ENCODE measurements around the gene GINS1.
"Not testable (repeated sequence)": the region's sequence is repeated elsewhere in the genome, so short reads cannot be mapped to it uniquely, and the experiment has no call there.

The GINS1 gene

DNA sequence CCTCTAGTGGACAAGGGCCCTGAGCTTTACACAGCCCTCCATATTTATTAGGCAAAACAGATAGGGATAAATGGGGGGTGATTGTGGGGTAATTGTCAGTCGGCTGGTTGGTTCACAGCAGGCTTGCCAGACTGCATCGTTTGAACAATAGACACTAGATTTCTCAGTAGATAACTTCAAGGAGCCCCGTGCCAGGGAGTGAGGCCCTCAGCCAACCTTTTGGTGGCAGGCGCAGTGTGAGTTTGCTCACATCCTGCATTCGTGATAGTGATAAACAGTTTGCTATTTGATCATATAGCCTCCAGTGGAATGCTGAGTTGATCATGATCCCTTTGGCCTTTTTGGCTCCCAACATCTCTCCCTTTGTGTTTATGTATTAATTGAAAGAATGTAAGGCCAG is 13.2 kb upstream of the GINS1 start:
- H3K27me3 ChIP-seq = no peaks in the 10 kb centered on the region
- no peak overlapping the region for H3K27ac ChIP-seq
- no peaks in the 10 kb centered on the region for H3K36me3 ChIP-seq
- peaks cover 5 to 26% (median 16%) of the 10 kb centered on the region in 10 experiments for H3K4me1 ChIP-seq
- H3K9ac ChIP-seq = no peak overlapping the region
- no peaks in the 10 kb centered on the region for H3K9me3 ChIP-seq (replicated peaks in 1 of 11)
- TF ChIP-seq Cebpa-rat (IDR thresholded peaks at IDR 0.05) = no peak
- H3K4me3 ChIP-seq = no peak overlapping the region
- H3K4me2 ChIP-seq = no peak overlapping the region
- peaks cover 0 to 11% (median 4%) of the 10 kb centered on the region in 11 experiments; a peak in 9 of 22 replicates for H4K20me1 ChIP-seq

DNA sequence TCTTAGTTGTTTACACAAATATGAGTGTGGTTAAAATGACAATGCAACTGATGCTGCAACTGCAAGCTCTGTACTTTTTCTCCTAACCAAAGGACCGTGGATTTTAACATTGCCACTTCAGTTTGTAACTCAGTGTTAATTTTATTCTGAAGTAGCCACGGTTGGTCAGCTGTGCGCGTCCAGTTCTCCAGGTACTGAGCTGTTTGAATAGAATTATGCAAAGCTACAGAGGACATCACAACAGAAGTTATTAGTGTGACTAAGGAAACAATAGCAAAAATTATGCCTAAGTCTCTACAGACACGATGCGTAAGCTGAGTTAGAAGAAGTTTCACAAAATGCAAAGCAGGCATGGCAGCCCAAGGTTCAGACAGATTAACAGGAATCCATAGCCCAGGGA is 12.5 kb upstream of the GINS1 start:
- Histone ChIP-seq H3K4me3 (no peak overlapping the region), H4K20me1 (peaks cover 0 to 4% (median 0%) of the 10 kb centered on the region in 11 experiments; a peak in 5 of 22 replicates), H3K27me3 (no peaks in the 10 kb centered on the region), H3K27ac (no peak overlapping the region), H3K4me2 (no peak overlapping the region), H3K9ac (no peak overlapping the region), H3K9me3 (replicated peaks in 1 of 11) (no peaks in the 10 kb centered on the region), H3K4me1 (peaks cover 0 to 23% (median 13%) of the 10 kb centered on the region in 10 experiments; a peak in 13 of 20 replicates), H3K36me3 (no peaks in the 10 kb centered on the region)
- no peak for TF ChIP-seq Cebpa-rat (IDR thresholded peaks at IDR 0.05)

DNA sequence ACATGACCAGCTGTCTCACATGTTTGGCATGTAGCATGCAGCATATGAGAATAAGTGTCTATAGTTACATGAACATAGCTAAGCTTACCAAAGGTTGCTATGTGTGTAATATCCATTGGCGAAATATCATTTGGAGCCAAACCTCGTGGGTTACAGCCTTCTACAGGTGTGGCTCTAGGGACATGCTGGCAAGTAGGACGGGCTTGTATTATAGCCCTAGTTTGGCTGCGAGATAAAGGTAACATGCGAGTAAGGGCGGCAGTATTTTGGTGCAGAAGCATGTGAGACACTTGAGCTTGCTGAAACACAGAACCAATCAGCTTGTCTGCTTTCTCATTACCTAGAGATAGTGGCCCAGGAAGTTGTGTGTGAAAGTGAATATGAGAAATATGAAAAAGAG is 10.4 kb upstream of the GINS1 start:
- Histone ChIP-seq H3K36me3 (no peaks in the 10 kb centered on the region), H3K4me1 (peaks cover 0 to 21% (median 3%) of the 10 kb centered on the region in 10 experiments; a peak in 12 of 20 replicates), H3K9me3 (replicated peaks in 1 of 11) (peaks cover 10 to 13% (median 11%) of the 10 kb centered on the region in 11 experiments), H3K4me3 (no peak overlapping the region), H4K20me1 (no peaks in the 10 kb centered on the region), H3K27ac (no peak overlapping the region), H3K9ac (no peak overlapping the region), H3K27me3 (no peaks in the 10 kb centered on the region), H3K4me2 (peak overlapping the region in 3 of 11 experiments; percentile 12 to 39 (median 26); a peak in 3 of 22 replicates)
- TF ChIP-seq Cebpa-rat (IDR thresholded peaks at IDR 0.05) = no peak

DNA sequence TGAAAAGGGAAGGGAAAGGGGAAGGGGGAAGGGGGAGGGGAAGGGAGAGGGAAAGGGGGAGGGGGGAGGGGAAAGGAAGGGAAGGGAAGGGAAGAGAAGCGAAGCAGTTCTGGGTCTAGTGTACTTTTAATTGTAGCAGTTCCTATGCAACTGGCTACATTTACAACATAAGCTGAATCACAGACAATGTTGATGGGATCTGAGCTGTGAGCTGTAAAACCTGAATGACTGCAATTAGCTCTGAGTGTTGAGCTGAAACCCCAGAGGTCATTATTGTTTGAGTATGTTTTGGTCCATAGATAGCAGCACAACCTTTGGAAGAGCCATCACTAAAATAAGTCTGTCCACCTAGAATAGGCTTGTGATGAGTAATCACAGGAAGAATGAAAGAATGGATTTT is 9.7 kb upstream of the GINS1 start:
- Histone ChIP-seq H3K4me2 (peak overlapping the region in 2 of 11 experiments; percentile 29 to 48; a peak in 2 of 22 replicates), H3K27ac (no peak overlapping the region)

DNA sequence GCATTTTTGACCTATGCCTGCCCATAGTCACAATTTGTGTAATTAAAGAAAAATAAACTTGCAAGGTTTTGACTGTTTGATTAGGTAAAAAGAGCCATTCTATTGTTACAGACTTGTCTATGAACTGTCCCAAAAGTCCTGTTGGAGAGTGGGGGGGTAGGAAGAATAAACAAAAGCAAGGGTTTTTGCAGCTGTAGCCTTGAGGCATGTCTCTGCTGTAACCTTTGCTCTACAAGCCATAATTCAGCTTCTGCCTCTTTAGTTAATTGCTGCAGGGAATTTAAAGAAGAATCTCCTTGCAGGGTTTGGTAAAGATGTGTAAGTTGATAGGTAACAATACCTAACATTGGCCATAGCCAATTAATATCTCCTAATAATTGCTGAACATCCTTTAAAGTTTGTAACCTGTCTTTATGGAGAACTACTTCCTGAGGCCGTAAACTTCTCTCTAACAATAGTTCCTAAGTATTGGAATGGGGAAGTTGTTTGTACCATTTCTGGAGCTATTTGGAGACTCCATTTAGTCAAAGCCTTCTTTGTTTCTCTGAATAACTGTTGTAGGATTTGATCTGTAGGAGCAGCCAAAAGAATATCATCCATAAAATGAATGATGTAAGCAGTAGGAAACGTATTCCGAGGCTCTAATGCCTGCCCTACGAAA is 9.0 kb upstream of the GINS1 start:
- Histone ChIP-seq H3K27me3 (no peaks in the 10 kb centered on the region), H3K4me2 (peak overlapping the region in 3 of 11 experiments; percentile 12 to 57 (median 48); a peak in 4 of 22 replicates), H3K4me3 (no peak overlapping the region), H3K27ac (no peak overlapping the region), H3K9ac (no peak overlapping the region), H3K4me1 (peaks cover 0 to 21% (median 2%) of the 10 kb centered on the region in 10 experiments; a peak in 9 of 20 replicates), H3K36me3 (peaks cover 0 to 6% (median 0%) of the 10 kb centered on the region in 11 experiments; a peak in 3 of 22 replicates), H4K20me1 (no peaks in the 10 kb centered on the region), H3K9me3 (replicated peaks in 1 of 11) (peaks cover 24 to 27% (median 25%) of the 10 kb centered on the region in 11 experiments)
- TF ChIP-seq Cebpa-rat (IDR thresholded peaks at IDR 0.05) = no peak

More for the DNA sequence above, 9.7 kb upstream of the GINS1 start:
- peaks cover 0 to 21% (median 2%) of the 10 kb centered on the region in 10 experiments; a peak in 9 of 20 replicates for H3K4me1 ChIP-seq
- peaks cover 0 to 4% (median 0%) of the 10 kb centered on the region in 11 experiments; a peak in 1 of 22 replicates for H3K36me3 ChIP-seq
- H4K20me1 ChIP-seq = no peaks in the 10 kb centered on the region
- peaks cover 17 to 20% (median 18%) of the 10 kb centered on the region in 11 experiments for H3K9me3 ChIP-seq (replicated peaks in 1 of 11)
- no peak for TF ChIP-seq Cebpa-rat (IDR thresholded peaks at IDR 0.05)
- no peak overlapping the region for H3K9ac ChIP-seq
- H3K27me3 ChIP-seq = no peaks in the 10 kb centered on the region
- no peak overlapping the region for H3K4me3 ChIP-seq

DNA sequence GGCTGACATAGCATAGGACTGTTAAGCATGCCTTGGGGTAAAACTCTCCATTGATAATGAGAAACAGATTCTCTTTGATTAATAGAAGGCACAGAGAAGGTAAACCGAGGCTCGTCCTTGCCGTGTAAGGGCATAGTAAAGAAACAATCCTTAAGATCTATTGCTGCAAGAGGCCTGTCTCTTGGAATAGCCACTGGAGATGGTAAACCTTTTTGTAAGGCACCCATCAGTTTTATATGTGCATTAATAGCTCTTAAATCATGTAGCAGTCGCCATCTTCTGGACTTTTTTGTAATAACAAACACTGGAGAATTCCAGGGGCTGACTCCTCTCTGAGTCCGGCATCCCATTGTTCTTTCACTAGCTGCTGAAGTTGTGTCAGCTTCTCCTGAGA is 8.4 kb upstream of the GINS1 start:
- Histone ChIP-seq H3K4me1 (peaks cover 0 to 21% (median 2%) of the 10 kb centered on the region in 10 experiments; a peak in 9 of 20 replicates), H3K27me3 (no peaks in the 10 kb centered on the region), H3K4me3 (no peak overlapping the region), H3K9ac (no peak overlapping the region), H3K36me3 (peaks cover 0 to 6% (median 0%) of the 10 kb centered on the region in 11 experiments; a peak in 3 of 22 replicates), H3K4me2 (peak overlapping the region in 2 of 11 experiments; percentile 48 to 57; a peak in 4 of 22 replicates), H3K9me3 (replicated peaks in 1 of 11) (peaks cover 29 to 32% (median 30%) of the 10 kb centered on the region in 11 experiments), H3K27ac (no peak overlapping the region), H4K20me1 (no peaks in the 10 kb centered on the region)
- no peak for TF ChIP-seq Cebpa-rat (IDR thresholded peaks at IDR 0.05)

DNA sequence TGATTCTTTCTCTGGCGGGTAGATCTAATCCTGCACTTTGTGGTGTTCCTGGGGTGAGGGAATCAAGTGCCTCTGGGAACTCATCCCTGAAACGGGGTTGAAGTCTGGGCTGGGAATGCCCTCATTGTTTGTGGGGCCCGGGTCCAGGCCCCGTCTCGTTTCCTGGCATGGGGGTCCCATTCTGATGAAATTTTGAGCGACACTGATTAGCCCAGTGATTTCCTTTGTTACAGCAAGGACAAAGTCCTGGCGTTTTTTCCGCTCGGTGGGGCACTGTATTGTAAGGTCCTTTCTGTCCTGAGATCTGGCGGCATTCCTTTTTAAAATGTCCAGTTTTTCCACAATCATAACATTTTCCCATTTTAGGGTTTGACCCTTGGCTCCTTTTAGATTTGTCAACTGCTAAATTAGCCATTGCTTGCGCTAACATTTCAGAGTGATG is 7.2 kb upstream of the GINS1 start:
- H3K4me3 ChIP-seq, H3K4me2 ChIP-seq, H4K20me1 ChIP-seq, H3K27ac ChIP-seq, H3K9ac ChIP-seq, H3K27me3 ChIP-seq, H3K36me3 ChIP-seq: not testable (repeated sequence)
- Histone ChIP-seq H3K4me1 (peaks cover 0 to 21% (median 2%) of the 10 kb centered on the region in 10 experiments; a peak in 9 of 20 replicates), H3K9me3 (replicated peaks in 1 of 11) (peaks cover 36 to 44% (median 42%) of the 10 kb centered on the region in 11 experiments)

DNA sequence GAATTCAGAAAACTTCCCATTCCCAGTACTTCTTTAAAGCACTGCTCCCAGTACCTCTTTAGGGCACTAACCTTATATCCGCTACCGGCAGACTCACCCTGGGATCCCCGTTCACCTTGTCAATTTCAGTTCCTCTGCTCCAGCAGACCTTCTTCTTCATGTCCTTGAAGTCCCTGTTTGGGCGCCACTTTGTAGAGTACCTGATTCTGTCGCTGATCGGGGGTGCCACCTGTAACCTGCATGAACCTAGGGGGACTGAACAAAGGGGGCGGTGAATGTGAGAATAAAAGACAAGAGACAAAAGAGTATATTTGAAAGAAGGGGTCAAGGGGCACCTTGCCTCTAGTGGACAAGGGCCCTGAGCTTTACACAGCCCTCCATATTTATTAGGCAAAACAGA is 4.9 kb upstream of the GINS1 start:
- Histone ChIP-seq H3K27ac (no peak overlapping the region), H3K4me1 (peaks cover 0 to 18% (median 3%) of the 10 kb centered on the region in 10 experiments; a peak in 9 of 20 replicates), H3K4me3 (peak overlapping the region in 2 of 10 experiments; percentile 11 to 30; a peak in 2 of 20 replicates), H3K36me3 (peaks cover 0 to 6% (median 0%) of the 10 kb centered on the region in 11 experiments; a peak in 3 of 22 replicates), H3K27me3 (no peaks in the 10 kb centered on the region), H3K9me3 (replicated peaks in 1 of 11) (peaks cover 36 to 54% (median 44%) of the 10 kb centered on the region in 11 experiments), H4K20me1 (no peaks in the 10 kb centered on the region), H3K4me2 (no peak overlapping the region), H3K9ac (no peak overlapping the region)
- TF ChIP-seq Cebpa-rat (IDR thresholded peaks at IDR 0.05) = no peak

DNA sequence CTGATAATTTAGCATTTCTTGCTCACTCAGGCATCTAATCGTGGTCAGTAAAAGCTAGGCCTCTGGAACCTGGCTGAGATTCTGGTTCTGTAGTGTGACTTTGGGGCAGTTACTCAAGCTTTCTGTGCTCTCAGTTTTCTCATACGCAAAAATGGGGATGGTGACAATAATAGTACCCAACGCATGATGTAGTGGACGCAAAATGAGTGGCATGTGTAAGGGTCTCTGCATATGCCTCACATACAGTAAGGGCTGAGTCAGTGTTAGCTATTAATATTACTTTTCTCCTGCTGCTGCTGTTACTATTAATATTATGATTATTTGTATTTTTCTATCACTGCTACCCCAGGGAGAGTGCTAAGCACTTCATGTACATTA is 686 bp downstream of the GINS1 start:
- Histone ChIP-seq H3K9me3 (replicated peaks in 1 of 11) (peaks cover 15 to 33% (median 22%) of the 10 kb centered on the region in 11 experiments), H3K27me3 (no peaks in the 10 kb centered on the region), H3K4me3 (peak overlapping the region; percentile 67 to 85 (median 79)), H3K4me1 (peaks cover 13 to 22% (median 16%) of the 10 kb centered on the region in 10 experiments), H3K27ac (peak overlapping the region; percentile 39 to 94 (median 87); a peak in 21 of 22 replicates), H3K36me3 (peaks cover 0 to 42% (median 28%) of the 10 kb centered on the region in 11 experiments; a peak in 14 of 22 replicates), H3K4me2 (peak overlapping the region; percentile 75 to 94 (median 87)), H4K20me1 (no peaks in the 10 kb centered on the region; a peak in 1 of 22 replicates), H3K9ac (peak overlapping the region; percentile 83 to 95 (median 91))
- no peak for TF ChIP-seq Cebpa-rat (IDR thresholded peaks at IDR 0.05)

All from BLaER1 treated with 17β-estradiol and CSF1 and Interleukin-3, amounts not matched to agents 10 nM and 100 nM (cell line).